BJ (cell line): Measurements from ENCODE around the gene KMT2A. TPM values are rescaled to one million over a fixed set of nuclear protein-coding genes. Genes with fewer than 3 reads are reported as not detected.
"Not testable (repeated sequence)": the region's sequence is repeated elsewhere in the genome, so short reads cannot be mapped to it uniquely, and the experiment has no call there.

ENCODE experiments used
- CTCF ChIA-PET: fragments of 350-600 bp; formaldehyde crosslinking; extraction: SDS; loops from one replicate; lab custom pipeline; 2021; ENCODE audit warnings: antibody characterized with exemption, inconsistent platforms; lab: Yijun Ruan, JAX
- POLR2A ChIA-PET: fragments of 300-600 bp; sonication (Branson Sonifier 250); formaldehyde crosslinking; extraction: SDS; loops from one replicate; lab custom pipeline; 2021; ENCODE audit warnings: antibody characterized with exemption; lab: Charles Lee
- DNase-seq: peaks from one replicate; pipeline ENCODE4 v3.0.0-alpha.2; 2011; ENCODE audit warnings: low read depth
- H3K27me3 ChIP-seq: 2 replicates; pipeline ENCODE4 v1.6.0; 2011; ENCODE audit warnings: low read length; ENCODE audit not compliant: control insufficient read depth, insufficient read depth
- H3K36me3 ChIP-seq: 2 replicates; pipeline ENCODE4 v1.5.1; 2011; ENCODE audit warnings: low read length; ENCODE audit not compliant: control insufficient read depth, insufficient read depth
- H3K4me3 ChIP-seq: 2 replicates; pipeline ENCODE4 v1.5.1; 2011; ENCODE audit warnings: low read depth, mild to moderate bottlenecking, control low read depth, low read length
- CTCF ChIP-seq: IDR thresholded peaks from 2 replicates; pipeline ENCODE4 v1.5.1; 2011; ENCODE audit warnings: low read depth, mild to moderate bottlenecking, control low read depth, inconsistent platforms, low read length, moderate library complexity; ENCODE audit not compliant: insufficient read depth
- polyA plus RNA-seq: library from polyadenylated mRNA; depleted of rRNA; stranded (reverse); fragments of >200 nt; gene quantifications from 2 replicates; pipeline ENCODE4 v1.2.3, GENCODE V29; 2011

KMT2A gene
- polyA plus RNA-seq, 1 experiment: 21.9 TPM

GRCh38 chr11:118565051-118565450 is 128.8 kb downstream of the KMT2A start:
- H3K4me3 ChIP-seq: peak overlapping the region; percentile 23
- no peak for TF ChIP-seq CTCF
- ChIA-PET POLR2A (no interaction called here), CTCF (interaction anchor here (0.6 kb wide), 1 partner anchor 155 kb away, joined by 4 read pairs; no protein-coding TSS in a partner anchor)
- DNase-seq: no peak
- no peaks in the 10 kb centered on the region for H3K36me3 ChIP-seq
- no peaks in the 10 kb centered on the region for H3K27me3 ChIP-seq

- no peak overlapping the region for H3K4me3 ChIP-seq
- TF ChIP-seq CTCF: no peak
- no peaks in the 10 kb centered on the region for H3K27me3 ChIP-seq
- no peaks in the 10 kb centered on the region for H3K36me3 ChIP-seq
- ChIA-PET POLR2A (no interaction called here), CTCF (interaction anchor here (1.1 to 1.2 kb wide), 2 partner anchors 47 to 81 kb away, joined by 3 read pairs; no protein-coding TSS in a partner anchor)
- DNase-seq: no peak
These were observed 133.4 kb downstream of the KMT2A start for GRCh38 chr11:118569670-118570069.

- POLR2A ChIA-PET: no interaction called here
- CTCF ChIA-PET: no interaction called here
- TF ChIP-seq CTCF: no peak
- Histone ChIP-seq H3K27me3 (no peaks in the 10 kb centered on the region), H3K36me3 (no peaks in the 10 kb centered on the region), H3K4me3 (no peak overlapping the region)
- DNase-seq: no peak
These were observed 134.5 kb downstream of the KMT2A start for GRCh38 chr11:118570787-118571186.

- POLR2A ChIA-PET: interaction anchor here (0.5 to 0.6 kb wide), 2 partner anchors 41 to 116 kb away, joined by 4 read pairs; no protein-coding TSS in a partner anchor
- H3K36me3 ChIP-seq, CTCF ChIA-PET, H3K27me3 ChIP-seq, DNase-seq: not testable (repeated sequence)
- H3K4me3 ChIP-seq: peak overlapping the region; percentile 99
These were observed 135.4 kb downstream of the KMT2A start for GRCh38 chr11:118571701-118572060.

GRCh38 chr11:118572061-118572980 is 136.0 kb downstream of the KMT2A start, which contains the start of gene ARCN1:
ARCN1 (plus strand) TSS chr11:118572409; CDS start chr11:118572548, 139 bp downstream.
- Histone ChIP-seq H3K36me3 (no peaks in the 10 kb centered on the region), H3K4me3 (peak within 1 kb of the TSS; percentile 99), H3K27me3 (no peaks in the 10 kb centered on the region)
- no peak for DNase-seq
- ChIA-PET CTCF (interaction anchor here (0.7 to 1.1 kb wide), 3 partner anchors 36 to 46 kb away, joined by 3 to 5 read pairs (median 3); no protein-coding TSS in a partner anchor), POLR2A (interaction anchor here (0.5 to 0.7 kb wide), 3 partner anchors 13 to 117 kb away, joined by 4 to 12 read pairs (median 4); no protein-coding TSS in a partner anchor)
- no peak for TF ChIP-seq CTCF
